Measurements from ENCODE around the gene TAF4B. TPM values are rescaled to one million over a fixed set of nuclear protein-coding genes. Genes with fewer than 3 reads are reported as not detected.

TAF4B gene
- total RNA-seq, 2 donors from 2014 or later = 2.4 to 3.1 TPM

GRCh38 chr18:26267357-26267930 lies 41.2 kb downstream of the TAF4B start:
- no peak for DNase-seq (ENCODE audit: low spot score)
- H3K27me3 ChIP-seq = no peaks in the 10 kb centered on the region
- no peak overlapping the region for H3K4me3 ChIP-seq
- no peak overlapping the region for H3K27ac ChIP-seq
- H3K4me1 ChIP-seq = no peaks in the 10 kb centered on the region
- H3K9me3 ChIP-seq = no peaks in the 10 kb centered on the region
- TF ChIP-seq CTCF (IDR thresholded peaks at IDR 0.05) = no peak
- H3K36me3 ChIP-seq = no peaks in the 10 kb centered on the region

GRCh38 chr18:26268454-26268853 lies 42.2 kb downstream of the TAF4B start:
- no peak for DNase-seq (ENCODE audit: low spot score)
- no peaks in the 10 kb centered on the region for H3K27me3 ChIP-seq
- H3K4me1 ChIP-seq = no peaks in the 10 kb centered on the region
- H3K36me3 ChIP-seq = no peaks in the 10 kb centered on the region
- no peak overlapping the region for H3K4me3 ChIP-seq
- H3K27ac ChIP-seq = no peak overlapping the region
- no peaks in the 10 kb centered on the region for H3K9me3 ChIP-seq
- TF ChIP-seq CTCF (IDR thresholded peaks at IDR 0.05) = no peak

- no peak for TF ChIP-seq CTCF (IDR thresholded peaks at IDR 0.05)
- no peaks in the 10 kb centered on the region for H3K36me3 ChIP-seq
- no peak for DNase-seq (ENCODE audit: low spot score)
- H3K4me1 ChIP-seq = no peaks in the 10 kb centered on the region
- H3K27me3 ChIP-seq = no peaks in the 10 kb centered on the region
- no peak overlapping the region for H3K4me3 ChIP-seq
- H3K27ac ChIP-seq = no peak overlapping the region
- no peaks in the 10 kb centered on the region for H3K9me3 ChIP-seq
Measured at GRCh38 chr18:26271917-26272549, 45.8 kb downstream of the TAF4B start.

GRCh38 chr18:26277374-26277773 lies 51.1 kb downstream of the TAF4B start:
- H3K36me3 ChIP-seq = no peaks in the 10 kb centered on the region
- H3K4me1 ChIP-seq = no peaks in the 10 kb centered on the region
- TF ChIP-seq CTCF (IDR thresholded peaks at IDR 0.05) = no peak
- no peak overlapping the region for H3K4me3 ChIP-seq
- peaks cover 0 to 14% of the 10 kb centered on the region in 2 donors for H3K9me3 ChIP-seq
- no peak for DNase-seq (ENCODE audit: low spot score)
- no peaks in the 10 kb centered on the region for H3K27me3 ChIP-seq
- no peak overlapping the region for H3K27ac ChIP-seq

- no peaks in the 10 kb centered on the region for H3K36me3 ChIP-seq
- no peak overlapping the region for H3K4me3 ChIP-seq
- no peaks in the 10 kb centered on the region for H3K27me3 ChIP-seq
- H3K4me1 ChIP-seq = no peaks in the 10 kb centered on the region
- no peak for TF ChIP-seq CTCF (IDR thresholded peaks at IDR 0.05)
- no peak for DNase-seq (ENCODE audit: low spot score)
- no peak overlapping the region for H3K27ac ChIP-seq
- H3K9me3 ChIP-seq = peaks cover 0 to 14% of the 10 kb centered on the region in 2 donors
Measured at GRCh38 chr18:26279428-26279827, 53.2 kb downstream of the TAF4B start.

- TF ChIP-seq CTCF (IDR thresholded peaks at IDR 0.05) = no peak
- no peaks in the 10 kb centered on the region for H3K9me3 ChIP-seq
- no peaks in the 10 kb centered on the region for H3K4me1 ChIP-seq
- DNase-seq (ENCODE audit: low spot score) = no peak
- no peaks in the 10 kb centered on the region for H3K27me3 ChIP-seq
- no peak overlapping the region for H3K27ac ChIP-seq
- H3K4me3 ChIP-seq = no peak overlapping the region
- H3K36me3 ChIP-seq = no peaks in the 10 kb centered on the region
Measured at GRCh38 chr18:26286008-26286407, 59.8 kb downstream of the TAF4B start.
